GM12875 (cell line): Measurements from ENCODE around the gene PLA2G7.

Experiments
- H3K4me3 ChIP-seq: one replicate; pipeline ENCODE4 v1.5.1; 2011; ENCODE audit warnings: low read depth, low read length, control low read depth
- TF ChIP-seq, protein P1 (sequence below): IDR thresholded peaks from 2 replicates; pipeline ENCODE4 v1.5.1; 2011; ENCODE audit warnings: low read depth, mild to moderate bottlenecking, control low read depth, inconsistent platforms, low read length, moderate library complexity, borderline replicate concordance; ENCODE audit not compliant: insufficient read depth

Gene PLA2G7

DNA sequence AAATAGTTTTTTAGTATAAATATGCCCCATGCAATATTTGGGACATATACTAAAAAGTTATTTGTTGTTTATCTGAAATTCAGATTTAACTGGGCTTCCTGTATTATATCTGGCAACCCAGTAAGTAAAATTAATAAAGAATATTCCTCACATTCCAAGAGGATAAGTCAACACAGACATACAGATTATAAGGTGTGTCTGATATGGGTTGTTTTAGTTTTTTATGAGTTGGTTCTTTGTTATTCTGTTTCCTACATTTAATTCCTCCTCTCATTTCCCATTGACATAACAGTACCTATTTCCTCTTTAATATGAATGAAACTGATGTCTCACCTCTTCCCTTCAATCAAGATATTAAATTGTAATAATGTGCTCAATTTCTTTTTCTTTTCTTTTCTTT lies 1.7 kb upstream of the PLA2G7 start:
- TF ChIP-seq, protein P1, sequence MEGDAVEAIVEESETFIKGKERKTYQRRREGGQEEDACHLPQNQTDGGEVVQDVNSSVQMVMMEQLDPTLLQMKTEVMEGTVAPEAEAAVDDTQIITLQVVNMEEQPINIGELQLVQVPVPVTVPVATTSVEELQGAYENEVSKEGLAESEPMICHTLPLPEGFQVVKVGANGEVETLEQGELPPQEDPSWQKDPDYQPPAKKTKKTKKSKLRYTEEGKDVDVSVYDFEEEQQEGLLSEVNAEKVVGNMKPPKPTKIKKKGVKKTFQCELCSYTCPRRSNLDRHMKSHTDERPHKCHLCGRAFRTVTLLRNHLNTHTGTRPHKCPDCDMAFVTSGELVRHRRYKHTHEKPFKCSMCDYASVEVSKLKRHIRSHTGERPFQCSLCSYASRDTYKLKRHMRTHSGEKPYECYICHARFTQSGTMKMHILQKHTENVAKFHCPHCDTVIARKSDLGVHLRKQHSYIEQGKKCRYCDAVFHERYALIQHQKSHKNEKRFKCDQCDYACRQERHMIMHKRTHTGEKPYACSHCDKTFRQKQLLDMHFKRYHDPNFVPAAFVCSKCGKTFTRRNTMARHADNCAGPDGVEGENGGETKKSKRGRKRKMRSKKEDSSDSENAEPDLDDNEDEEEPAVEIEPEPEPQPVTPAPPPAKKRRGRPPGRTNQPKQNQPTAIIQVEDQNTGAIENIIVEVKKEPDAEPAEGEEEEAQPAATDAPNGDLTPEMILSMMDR = no peak
- H3K4me3 ChIP-seq = no peak overlapping the region

DNA sequence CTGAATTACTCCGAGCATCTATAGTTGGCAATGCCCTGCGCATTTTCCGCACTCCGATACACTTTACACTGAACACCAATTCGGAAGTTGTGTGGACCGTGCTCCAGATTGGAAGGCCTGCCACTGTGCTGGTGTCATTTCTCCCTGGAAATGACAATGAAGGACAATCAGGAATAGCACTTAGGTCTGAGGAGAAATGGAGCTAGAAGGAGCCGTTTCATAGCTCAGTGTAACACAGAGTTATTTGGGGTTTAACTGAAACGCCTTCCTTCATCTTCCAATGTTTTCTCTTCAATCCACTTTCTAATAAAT lies 501 bp upstream of the PLA2G7 start:
- H3K4me3 ChIP-seq = no peak overlapping the region
- TF ChIP-seq, protein P1 = no peak

DNA sequence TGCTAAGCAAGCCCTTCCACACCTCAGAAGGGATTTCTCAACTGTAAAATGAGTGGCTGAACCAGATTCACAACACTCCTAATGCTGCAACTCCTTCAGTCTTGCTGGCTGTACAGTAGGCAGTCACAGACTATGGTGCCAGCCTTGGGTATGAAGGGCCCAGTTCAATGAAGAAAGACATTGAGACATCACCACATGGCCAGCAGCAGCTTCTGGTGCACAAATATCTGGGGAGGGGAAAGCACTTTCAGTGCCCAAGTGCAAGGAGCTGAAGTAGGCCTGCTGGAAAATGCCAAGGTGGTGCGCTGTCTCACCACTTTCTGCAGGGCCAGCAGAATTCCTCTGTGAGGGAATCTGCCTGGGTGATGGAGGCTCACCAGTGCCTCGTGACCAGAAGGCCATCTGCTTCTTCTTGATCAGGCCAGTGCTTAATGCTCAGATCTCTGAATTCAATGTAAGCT lies 1.8 kb downstream of the PLA2G7 start:
- TF ChIP-seq, protein P1 = no peak
- H3K4me3 ChIP-seq = no peak overlapping the region

DNA sequence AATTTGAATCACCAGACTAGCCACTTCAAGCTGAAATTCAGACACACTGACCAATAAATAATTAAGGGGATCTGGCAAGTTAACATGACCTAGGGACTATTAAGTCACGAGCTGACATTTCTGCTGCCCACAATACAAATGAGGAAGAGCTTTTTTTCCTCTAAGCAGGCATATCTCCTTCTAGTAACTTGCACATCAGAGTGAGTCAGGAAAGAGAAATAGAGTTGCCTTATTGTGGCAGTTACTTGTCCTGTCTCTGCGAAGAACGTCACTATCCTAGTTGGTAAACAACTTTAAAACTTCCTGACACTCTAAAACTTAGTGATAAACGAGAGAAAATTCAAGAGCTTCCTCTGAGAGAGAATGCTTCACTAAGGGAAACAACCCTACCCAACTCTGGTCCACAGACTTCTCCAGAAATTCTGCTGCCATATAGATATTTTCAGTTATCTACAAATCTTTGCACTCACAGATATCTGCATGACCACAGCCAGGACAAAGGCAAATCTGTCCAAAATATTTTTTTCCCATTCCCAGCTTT lies 4.2 kb downstream of the PLA2G7 start:
- H3K4me3 ChIP-seq = no peak overlapping the region
- TF ChIP-seq, protein P1 = no peak

DNA sequence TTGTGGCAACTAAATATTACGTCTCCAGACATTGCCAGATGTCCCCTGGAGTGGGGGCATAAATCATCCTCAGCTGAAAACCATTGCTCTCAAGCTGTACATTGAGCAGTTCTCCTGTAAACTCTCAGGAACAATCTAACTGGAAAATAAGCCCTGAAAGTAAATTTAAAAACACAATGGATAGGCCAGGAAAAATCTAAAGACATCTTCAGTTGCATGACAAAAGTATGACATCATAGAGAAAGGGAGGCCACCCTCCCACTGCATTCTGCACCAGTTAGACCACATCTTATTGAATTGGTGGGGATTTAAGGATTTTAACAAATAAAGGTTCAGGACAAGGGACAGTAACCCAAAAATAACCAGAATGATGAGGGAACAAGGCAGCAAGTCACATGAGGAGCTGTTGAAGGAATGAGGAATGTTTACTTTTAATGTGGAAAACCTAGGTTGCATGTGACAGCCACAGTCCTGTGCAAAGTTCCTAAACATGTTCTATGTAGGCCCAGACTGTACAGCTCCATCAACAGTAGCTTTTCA lies 5.3 kb downstream of the PLA2G7 start:
- H3K4me3 ChIP-seq = no peak overlapping the region
- TF ChIP-seq, protein P1 = no peak

DNA sequence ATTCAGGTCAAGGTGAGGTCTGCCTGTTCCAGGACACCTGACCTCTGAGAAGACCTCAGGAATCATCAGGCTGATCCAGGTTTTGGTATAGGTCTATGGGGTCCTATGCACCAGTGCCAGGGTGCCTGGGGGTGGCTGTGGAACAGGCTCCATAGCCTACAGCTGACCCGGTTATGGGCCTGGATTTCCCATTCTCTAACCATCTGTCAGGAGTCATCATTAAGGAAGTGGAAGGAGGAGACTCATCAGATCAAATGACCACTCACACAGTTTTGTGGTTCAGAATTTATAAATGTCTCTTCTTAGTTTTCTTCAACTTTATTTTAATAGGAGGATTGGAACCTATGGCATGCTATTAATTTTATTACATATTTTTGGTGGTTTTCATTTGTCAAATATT lies 14.8 kb downstream of the PLA2G7 start:
- no peak overlapping the region for H3K4me3 ChIP-seq
- TF ChIP-seq, protein P1 = no peak

DNA sequence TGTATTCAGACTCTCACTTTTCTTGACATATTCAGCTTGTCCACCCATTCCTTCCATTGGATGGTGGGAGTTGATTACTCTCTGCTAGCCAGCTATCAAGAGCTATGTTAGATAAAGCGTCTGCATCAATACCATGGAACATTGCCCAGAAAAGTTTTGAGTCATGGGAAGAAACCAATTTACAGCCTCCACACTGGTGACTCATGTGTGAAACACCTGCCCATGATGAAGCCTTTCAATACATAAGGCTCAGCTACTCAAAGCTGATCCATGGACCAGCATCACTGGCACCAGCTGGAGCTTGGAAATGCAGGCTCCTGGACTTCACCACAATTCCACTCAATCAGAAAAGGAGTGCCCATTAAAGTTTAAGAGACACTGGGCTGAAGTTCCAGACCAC lies 16.1 kb downstream of the PLA2G7 start:
- TF ChIP-seq, protein P1 = no peak
- no peak overlapping the region for H3K4me3 ChIP-seq
